Measurements from ENCODE around the gene GLCE.

The GLCE gene

GRCh38 chr15:69308949-69309348 is 148.5 kb downstream of the GLCE start:
- ChIA-PET POLR2A (no interaction called here), CTCF (interaction anchor here (0.7 to 1.5 kb wide), 3 partner anchors 10 to 86 kb away, joined by 3 to 6 read pairs (median 4); no protein-coding TSS in a partner anchor)
- no peak for TF ChIP-seq CTCF (IDR thresholded peaks at IDR 0.05; ENCODE audit: insufficient read depth, low read length, missing control alignments)
- no peak overlapping the region for H3K4me3 ChIP-seq (ENCODE audit: low read depth, low read length)
- DNase-seq (ENCODE audit: low read depth, low spot score), result no peak

DNA sequence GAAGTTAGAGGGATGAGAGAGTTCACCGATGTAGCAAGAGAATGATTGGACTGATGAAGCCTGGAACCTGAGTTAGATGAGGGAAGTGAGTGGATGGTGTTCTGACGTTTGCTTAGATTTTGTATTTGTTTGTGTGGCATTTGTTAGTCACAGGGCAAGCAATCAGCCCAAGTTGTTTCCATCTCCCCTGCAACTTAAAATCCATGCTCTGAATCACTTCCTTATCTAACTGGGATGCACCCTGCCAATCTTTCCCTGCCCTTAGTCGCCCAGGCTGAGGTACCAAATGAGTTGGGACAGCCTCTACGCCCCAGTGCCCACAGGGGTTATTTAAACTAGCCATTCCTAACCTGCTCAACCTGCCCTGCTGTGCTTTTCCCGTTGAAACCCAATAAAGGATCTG is 150.9 kb downstream of the GLCE start:
- POLR2A ChIA-PET, result no interaction called here

DNA sequence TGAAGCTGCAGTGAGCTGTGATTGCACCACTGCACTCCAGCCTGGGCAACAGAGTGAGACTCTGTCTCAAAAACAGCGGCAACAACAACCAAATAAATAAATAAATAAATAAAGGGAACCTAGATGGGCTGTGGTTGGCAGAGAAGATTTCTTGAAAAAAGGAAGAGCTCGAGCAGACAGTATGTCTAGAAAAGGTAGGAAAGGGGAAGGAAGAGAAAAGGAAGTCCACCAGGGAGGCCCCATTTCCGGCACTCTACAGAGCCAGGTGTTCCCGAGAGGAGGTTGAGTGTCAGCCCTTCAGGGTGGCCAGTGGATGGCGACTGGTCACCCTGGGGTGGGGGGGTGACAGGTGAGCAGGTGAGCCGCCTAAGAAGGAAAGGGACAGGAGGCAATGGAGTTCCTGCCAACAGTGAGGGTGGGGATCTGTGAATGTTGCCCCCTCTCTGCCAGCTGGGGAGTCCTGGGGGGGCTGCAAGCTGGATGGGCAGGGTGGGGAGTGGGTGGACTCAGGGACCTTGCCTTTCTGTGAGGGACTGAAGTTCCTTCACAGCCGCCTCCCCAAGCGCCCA is 153.1 kb downstream of the GLCE start:
- ChIA-PET CTCF (interaction anchor here (1.7 kb wide), 1 partner anchor 9 kb away, joined by 5 read pairs; no protein-coding TSS in a partner anchor), POLR2A (no interaction called here)
- no peak for DNase-seq (ENCODE audit: low read depth, low spot score)
- no peak for TF ChIP-seq CTCF (IDR thresholded peaks at IDR 0.05; ENCODE audit: insufficient read depth, low read length, missing control alignments)
- H3K4me3 ChIP-seq (ENCODE audit: low read depth, low read length), result no peak overlapping the region

More for the DNA sequence above, 150.9 kb downstream of the GLCE start:
- no peak for DNase-seq (ENCODE audit: low read depth, low spot score)
- CTCF ChIA-PET, result no interaction called here
- H3K4me3 ChIP-seq (ENCODE audit: low read depth, low read length), result no peak overlapping the region
- TF ChIP-seq CTCF (IDR thresholded peaks at IDR 0.05; ENCODE audit: insufficient read depth, low read length, missing control alignments), result no peak

DNA sequence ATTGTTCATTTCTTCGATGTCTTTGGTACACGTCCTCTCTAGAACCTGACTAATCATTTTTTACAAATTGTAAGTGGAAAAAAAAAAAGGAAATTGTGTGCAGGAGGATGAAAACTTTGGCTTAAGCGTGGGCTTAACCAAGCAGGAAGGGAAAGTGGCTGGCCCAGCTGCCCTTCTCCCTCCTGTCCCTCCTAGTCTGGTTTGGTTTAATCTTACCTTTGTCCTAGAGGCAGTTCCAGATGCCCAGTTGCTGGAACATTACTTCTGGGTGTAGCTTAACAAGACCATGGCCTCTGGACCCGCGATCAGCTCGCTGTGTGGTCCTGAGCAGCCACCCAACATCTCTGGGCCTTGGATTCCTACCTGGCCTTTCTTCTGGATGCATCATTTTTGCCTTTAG is 153.7 kb downstream of the GLCE start:
- ChIA-PET POLR2A (no interaction called here), CTCF (no interaction called here)
- H3K4me3 ChIP-seq (ENCODE audit: low read depth, low read length), result no peak overlapping the region
- TF ChIP-seq CTCF (IDR thresholded peaks at IDR 0.05; ENCODE audit: insufficient read depth, low read length, missing control alignments), result no peak
- DNase-seq (ENCODE audit: low read depth, low spot score), result no peak

- ChIA-PET CTCF (no interaction called here), POLR2A (no interaction called here)
- H3K4me3 ChIP-seq (ENCODE audit: low read depth, low read length), result no peak overlapping the region
- no peak for TF ChIP-seq CTCF (IDR thresholded peaks at IDR 0.05; ENCODE audit: insufficient read depth, low read length, missing control alignments)
- no peak for DNase-seq (ENCODE audit: low read depth, low spot score)
Observed at GRCh38 chr15:69314736-69315135, 154.3 kb downstream of the GLCE start.

DNA sequence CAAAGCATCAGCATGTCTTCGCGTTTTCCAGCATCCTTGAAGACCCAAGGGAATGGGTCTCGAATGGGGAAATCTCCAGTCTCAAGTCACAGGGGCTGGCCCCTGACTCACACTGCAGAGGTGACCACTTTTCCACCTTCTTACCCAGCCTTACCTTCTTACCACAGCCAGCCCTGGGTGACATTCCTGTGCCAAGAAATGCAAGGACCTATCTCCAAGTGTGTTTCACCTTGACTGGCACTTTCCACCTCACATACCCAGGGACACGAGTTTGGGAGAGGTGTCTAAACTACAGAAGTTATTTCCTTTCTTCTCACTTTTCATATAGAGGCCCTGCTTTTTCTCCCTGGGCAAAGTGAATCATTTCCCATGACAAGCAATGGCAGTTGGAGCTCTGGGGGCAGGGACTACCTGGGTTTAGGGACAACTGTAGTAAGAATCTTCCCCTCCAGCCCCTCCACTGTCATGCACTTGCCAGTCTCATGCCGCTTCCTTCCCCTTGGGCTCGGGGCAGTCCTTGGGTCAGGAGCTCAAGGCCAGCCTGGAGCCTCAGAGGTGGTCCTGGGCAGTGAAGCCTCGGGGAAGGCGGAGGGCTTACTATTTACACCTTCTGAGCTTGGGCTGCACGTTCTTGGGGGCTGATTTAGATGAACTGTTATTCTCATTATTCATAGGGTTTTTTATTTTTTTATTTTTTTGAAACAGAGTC is 155.1 kb downstream of the GLCE start:
- ChIA-PET POLR2A (no interaction called here), CTCF (interaction anchor here (1.0 kb wide), 1 partner anchor 12 kb away, joined by 3 read pairs; no protein-coding TSS in a partner anchor)
- no peak overlapping the region for H3K4me3 ChIP-seq (ENCODE audit: low read depth, low read length)
- no peak for DNase-seq (ENCODE audit: low read depth, low spot score)
- no peak for TF ChIP-seq CTCF (IDR thresholded peaks at IDR 0.05; ENCODE audit: insufficient read depth, low read length, missing control alignments)

All from AG04449 (cell line).